ENCODE data around the gene EYA2. TPM values are rescaled to one million over a fixed set of nuclear protein-coding genes. Genes with fewer than 3 reads are reported as not detected.

The EYA2 gene
- total RNA-seq, 2 donors from 2014 or later = 3.5 to 3.8 TPM

DNA sequence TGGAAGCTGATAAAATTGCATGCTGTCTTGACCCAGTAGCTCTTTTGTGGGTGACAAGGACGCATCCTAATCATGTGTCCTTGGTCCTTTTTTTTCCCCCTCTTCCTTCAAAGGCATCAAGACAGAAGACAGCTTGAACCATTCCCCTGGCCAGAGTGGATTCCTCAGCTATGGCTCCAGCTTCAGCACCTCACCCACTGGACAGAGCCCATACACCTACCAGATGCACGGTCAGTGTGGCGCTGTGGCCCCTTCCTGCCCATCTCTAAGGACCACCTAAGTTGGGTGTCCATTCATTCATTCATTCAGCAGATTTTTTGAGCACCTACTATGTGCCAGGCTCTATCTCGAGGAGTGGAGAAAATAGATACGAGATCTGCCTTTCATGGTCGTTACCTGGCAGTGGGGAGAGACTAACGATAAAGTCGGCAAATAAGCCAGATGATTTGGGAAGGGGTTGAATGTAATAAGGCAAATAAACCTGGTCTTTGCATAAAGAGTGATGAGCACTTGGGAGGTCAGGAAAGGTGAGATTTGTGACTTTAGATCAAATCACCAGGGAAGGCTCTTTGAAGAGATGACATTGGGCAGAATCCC lies 121.5 kb downstream of the EYA2 start:
- TF ChIP-seq, protein P1, sequence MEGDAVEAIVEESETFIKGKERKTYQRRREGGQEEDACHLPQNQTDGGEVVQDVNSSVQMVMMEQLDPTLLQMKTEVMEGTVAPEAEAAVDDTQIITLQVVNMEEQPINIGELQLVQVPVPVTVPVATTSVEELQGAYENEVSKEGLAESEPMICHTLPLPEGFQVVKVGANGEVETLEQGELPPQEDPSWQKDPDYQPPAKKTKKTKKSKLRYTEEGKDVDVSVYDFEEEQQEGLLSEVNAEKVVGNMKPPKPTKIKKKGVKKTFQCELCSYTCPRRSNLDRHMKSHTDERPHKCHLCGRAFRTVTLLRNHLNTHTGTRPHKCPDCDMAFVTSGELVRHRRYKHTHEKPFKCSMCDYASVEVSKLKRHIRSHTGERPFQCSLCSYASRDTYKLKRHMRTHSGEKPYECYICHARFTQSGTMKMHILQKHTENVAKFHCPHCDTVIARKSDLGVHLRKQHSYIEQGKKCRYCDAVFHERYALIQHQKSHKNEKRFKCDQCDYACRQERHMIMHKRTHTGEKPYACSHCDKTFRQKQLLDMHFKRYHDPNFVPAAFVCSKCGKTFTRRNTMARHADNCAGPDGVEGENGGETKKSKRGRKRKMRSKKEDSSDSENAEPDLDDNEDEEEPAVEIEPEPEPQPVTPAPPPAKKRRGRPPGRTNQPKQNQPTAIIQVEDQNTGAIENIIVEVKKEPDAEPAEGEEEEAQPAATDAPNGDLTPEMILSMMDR (IDR thresholded peaks at IDR 0.05) = no peak
- Histone ChIP-seq H3K9me3 (no peaks in the 10 kb centered on the region), H3K4me3 (no peak overlapping the region), H3K27me3 (replicated peaks; ENCODE audit: insufficient read depth) (no peaks in the 10 kb centered on the region), H3K36me3 (no peaks in the 10 kb centered on the region), H3K4me1 (ENCODE audit: control insufficient read depth in 1 of 2, low read depth in 2 of 2) (peaks cover 0 to 11% of the 10 kb centered on the region in 2 donors), H3K27ac (no peak overlapping the region)
- ATAC-seq (ENCODE audit: insufficient number of reproducible peaks, low FRiP score, low read depth) = no peak
- no peak for DNase-seq (ENCODE audit: low spot score)

DNA sequence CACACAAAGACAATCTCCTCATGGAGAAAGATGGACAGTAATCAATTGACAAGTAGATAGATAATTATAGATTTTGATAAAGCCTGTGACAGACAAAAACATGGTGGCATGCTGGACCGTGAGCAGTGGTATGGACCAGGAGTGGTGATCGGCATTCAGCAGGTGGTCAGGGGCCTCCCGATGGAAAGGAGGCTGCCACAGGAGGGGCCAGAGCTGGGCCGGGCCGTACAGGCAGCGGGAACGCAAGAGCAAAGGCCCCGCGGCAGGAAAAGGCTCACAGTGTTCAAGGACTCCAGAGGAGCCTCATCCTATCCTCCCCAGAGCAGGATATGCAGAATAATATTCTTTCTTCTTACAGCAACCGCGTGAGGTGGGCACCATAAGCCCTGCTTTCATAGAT lies 123.7 kb downstream of the EYA2 start:
- Histone ChIP-seq H3K36me3 (no peaks in the 10 kb centered on the region), H3K4me3 (no peak overlapping the region), H3K4me1 (ENCODE audit: control insufficient read depth in 1 of 2, low read depth in 2 of 2) (peaks cover 0 to 11% of the 10 kb centered on the region in 2 donors), H3K9me3 (no peaks in the 10 kb centered on the region), H3K27me3 (replicated peaks; ENCODE audit: insufficient read depth) (no peaks in the 10 kb centered on the region), H3K27ac (no peak overlapping the region)
- ATAC-seq (ENCODE audit: insufficient number of reproducible peaks, low FRiP score, low read depth) (no peak), DNase-seq (ENCODE audit: low spot score) (no peak)
- TF ChIP-seq, protein P1 (IDR thresholded peaks at IDR 0.05) = no peak

DNA sequence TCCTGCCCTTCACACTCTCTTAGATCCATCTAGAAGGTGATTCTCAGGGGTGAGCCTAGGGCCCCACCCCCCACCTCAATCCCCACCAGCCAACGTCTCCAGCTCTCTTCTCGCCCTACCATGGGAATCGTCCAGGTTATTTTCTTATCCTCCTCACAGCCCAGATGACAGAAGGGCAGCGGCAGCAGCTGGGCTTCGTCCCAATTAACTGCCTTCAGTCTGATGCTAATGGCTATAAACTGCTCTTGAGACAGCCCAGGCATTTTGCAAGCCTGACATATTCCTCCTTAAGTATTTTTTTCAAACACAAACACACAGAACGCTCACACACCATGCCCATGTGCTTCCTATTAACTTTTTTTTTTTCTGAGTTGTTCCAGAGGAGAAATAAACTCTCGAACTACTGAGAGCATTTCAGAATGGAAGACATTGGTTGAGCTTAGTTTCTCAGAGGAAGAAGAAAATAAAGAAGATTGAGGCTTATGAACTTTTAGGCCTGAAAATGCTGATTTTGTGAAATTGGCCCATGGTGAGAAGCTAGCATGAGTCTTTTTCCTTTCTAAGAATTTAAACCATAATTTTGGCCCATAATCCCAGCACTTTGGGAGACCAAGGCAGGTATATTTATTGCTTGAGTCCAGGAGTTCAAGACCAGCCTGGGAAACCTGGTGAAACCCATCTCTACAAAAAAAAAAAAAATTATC lies 124.6 kb downstream of the EYA2 start:
- ATAC-seq (ENCODE audit: insufficient number of reproducible peaks, low FRiP score, low read depth) = no peak

DNA sequence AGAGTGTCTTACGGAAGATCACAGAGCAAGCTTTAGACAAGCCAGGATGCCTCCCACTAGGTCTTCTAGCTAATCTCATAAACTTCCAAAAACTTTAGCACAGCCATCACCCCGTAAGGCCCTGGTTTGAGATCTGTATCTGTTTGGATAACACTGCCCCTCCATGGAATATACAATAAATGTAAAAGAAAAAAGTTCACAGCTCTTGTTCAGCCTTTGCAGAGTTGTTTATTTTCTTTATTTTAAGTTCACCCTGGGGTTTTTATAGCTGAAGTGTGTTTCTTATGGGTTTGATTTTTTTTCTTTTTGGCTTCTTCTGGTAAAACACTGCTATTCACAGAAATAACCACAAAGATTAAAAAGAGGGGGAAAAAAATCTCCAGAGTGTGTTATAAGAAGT lies 125.6 kb downstream of the EYA2 start:
- Histone ChIP-seq H3K4me1 (ENCODE audit: control insufficient read depth in 1 of 2, low read depth in 2 of 2) (peaks cover 8 to 29% of the 10 kb centered on the region in 2 donors), H3K36me3 (no peaks in the 10 kb centered on the region), H3K9me3 (no peaks in the 10 kb centered on the region), H3K27ac (no peak overlapping the region), H3K4me3 (no peak overlapping the region), H3K27me3 (replicated peaks; ENCODE audit: insufficient read depth) (no peaks in the 10 kb centered on the region)
- no peak for DNase-seq (ENCODE audit: low spot score)
- ATAC-seq (ENCODE audit: insufficient number of reproducible peaks, low FRiP score, low read depth) = no peak
- TF ChIP-seq, protein P1 (IDR thresholded peaks at IDR 0.05) = no peak

More for the DNA sequence above, 124.6 kb downstream of the EYA2 start:
- no peak overlapping the region for H3K4me3 ChIP-seq
- TF ChIP-seq, protein P1 (IDR thresholded peaks at IDR 0.05) = no peak
- no peaks in the 10 kb centered on the region for H3K9me3 ChIP-seq
- no peaks in the 10 kb centered on the region for H3K36me3 ChIP-seq
- H3K27me3 ChIP-seq (replicated peaks; ENCODE audit: insufficient read depth) = no peaks in the 10 kb centered on the region
- H3K4me1 ChIP-seq (ENCODE audit: control insufficient read depth in 1 of 2, low read depth in 2 of 2) = peaks cover 1 to 19% of the 10 kb centered on the region in 2 donors
- no peak for DNase-seq (ENCODE audit: low spot score)
- peak overlapping the region in 1 of 2 donors; percentile 16 for H3K27ac ChIP-seq

DNA sequence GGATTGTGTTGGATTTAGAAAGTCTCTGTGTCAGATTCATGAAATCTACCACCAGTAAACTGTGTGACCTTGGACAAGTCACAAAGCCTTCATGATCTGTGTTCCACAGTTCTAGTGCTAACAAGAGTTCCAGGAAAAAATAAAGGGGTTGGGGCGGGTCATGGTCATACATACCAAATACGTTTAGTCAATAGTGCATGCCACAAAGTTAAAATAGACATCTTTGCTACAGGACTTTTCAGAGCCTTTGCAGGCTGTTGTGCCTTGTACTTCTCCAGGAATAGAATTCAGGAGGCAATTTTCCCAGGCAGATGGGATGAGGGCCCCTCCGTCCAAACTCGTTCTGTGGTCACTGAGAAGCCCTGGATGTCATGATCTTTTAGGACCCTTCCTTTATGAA lies 127.2 kb downstream of the EYA2 start:
- Histone ChIP-seq H3K4me3 (no peak overlapping the region), H3K27ac (no peak overlapping the region), H3K9me3 (no peaks in the 10 kb centered on the region), H3K27me3 (replicated peaks; ENCODE audit: insufficient read depth) (no peaks in the 10 kb centered on the region), H3K36me3 (no peaks in the 10 kb centered on the region), H3K4me1 (ENCODE audit: control insufficient read depth in 1 of 2, low read depth in 2 of 2) (peaks cover 8 to 31% of the 10 kb centered on the region in 2 donors)
- no peak for DNase-seq (ENCODE audit: low spot score)
- no peak for ATAC-seq (ENCODE audit: insufficient number of reproducible peaks, low FRiP score, low read depth)
- TF ChIP-seq, protein P1 (IDR thresholded peaks at IDR 0.05) = no peak

Measured in thoracic aorta (tissue), 2 donors.